ENCODE measurements around the gene GHSR.

Gene GHSR

DNA sequence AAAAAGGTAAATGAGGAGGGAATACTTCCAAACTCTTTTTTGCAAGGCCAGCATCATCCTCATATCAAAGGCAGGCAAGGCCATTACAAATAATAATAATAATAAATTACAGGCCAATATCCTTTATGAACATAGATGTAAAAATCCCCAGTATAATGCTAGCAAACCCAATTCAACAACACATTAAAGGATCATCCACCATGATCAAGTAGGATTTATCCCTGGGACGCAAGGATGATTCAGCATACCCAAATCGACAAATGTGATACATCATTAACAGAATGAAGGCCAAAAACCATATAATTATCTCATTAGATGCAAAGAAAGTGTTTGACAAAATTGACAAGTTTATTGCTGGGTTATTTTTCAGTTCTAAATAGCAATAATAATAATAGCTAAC is 53.6 kb downstream of the GHSR start:
- TF ChIP-seq, protein P1, sequence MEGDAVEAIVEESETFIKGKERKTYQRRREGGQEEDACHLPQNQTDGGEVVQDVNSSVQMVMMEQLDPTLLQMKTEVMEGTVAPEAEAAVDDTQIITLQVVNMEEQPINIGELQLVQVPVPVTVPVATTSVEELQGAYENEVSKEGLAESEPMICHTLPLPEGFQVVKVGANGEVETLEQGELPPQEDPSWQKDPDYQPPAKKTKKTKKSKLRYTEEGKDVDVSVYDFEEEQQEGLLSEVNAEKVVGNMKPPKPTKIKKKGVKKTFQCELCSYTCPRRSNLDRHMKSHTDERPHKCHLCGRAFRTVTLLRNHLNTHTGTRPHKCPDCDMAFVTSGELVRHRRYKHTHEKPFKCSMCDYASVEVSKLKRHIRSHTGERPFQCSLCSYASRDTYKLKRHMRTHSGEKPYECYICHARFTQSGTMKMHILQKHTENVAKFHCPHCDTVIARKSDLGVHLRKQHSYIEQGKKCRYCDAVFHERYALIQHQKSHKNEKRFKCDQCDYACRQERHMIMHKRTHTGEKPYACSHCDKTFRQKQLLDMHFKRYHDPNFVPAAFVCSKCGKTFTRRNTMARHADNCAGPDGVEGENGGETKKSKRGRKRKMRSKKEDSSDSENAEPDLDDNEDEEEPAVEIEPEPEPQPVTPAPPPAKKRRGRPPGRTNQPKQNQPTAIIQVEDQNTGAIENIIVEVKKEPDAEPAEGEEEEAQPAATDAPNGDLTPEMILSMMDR (IDR thresholded peaks at IDR 0.05; ENCODE audit: low read depth, low read length, poor library complexity, severe bottlenecking) = no peak
- no peak for TF ChIP-seq EZH2phosphoT487 (IDR thresholded peaks at IDR 0.05; ENCODE audit: borderline replicate concordance, low read length)
- Histone ChIP-seq H3K4me1 (ENCODE audit: control insufficient read depth, low read length) (no peaks in the 10 kb centered on the region), H3K9me2 (replicated peaks; ENCODE audit: control insufficient read depth, low read length) (no peaks in the 10 kb centered on the region), H3F3A (ENCODE audit: control insufficient read depth, insufficient read depth) (no peaks in the 10 kb centered on the region), H3K4me3 (ENCODE audit: low read length) (no peak overlapping the region), H3K36me3 (ENCODE audit: control insufficient read depth, low read length) (no peaks in the 10 kb centered on the region), H4K20me1 (ENCODE audit: control insufficient read depth, insufficient read depth, low read depth, low read length) (no peaks in the 10 kb centered on the region), H3K79me2 (ENCODE audit: control insufficient read depth, low read length) (no peaks in the 10 kb centered on the region), H3K27me3 (ENCODE audit: control insufficient read depth, low read length) (no peaks in the 10 kb centered on the region), H3K9me3 (ENCODE audit: control insufficient read depth, insufficient read depth, low read length) (no peaks in the 10 kb centered on the region), H3K4me2 (ENCODE audit: low read length) (no peak overlapping the region), H3K27ac (ENCODE audit: low read depth, low read length) (no peak overlapping the region)

Measured in DOHH2 (cell line).